HCT116 (cell line): ENCODE measurements around the gene MRPL34. TPM values are rescaled to one million over a fixed set of nuclear protein-coding genes. Genes with fewer than 3 reads are reported as not detected.
A peak's percentile ranks its signal among the peaks of the same experiment; 100 is the strongest.

Experiments
- ATAC-seq: fragments of 200-7000 bp; cut with Tn5 transposase; 2 replicates; pipeline ENCODE4 v1.9.1; 2020; ENCODE audit warnings: mild to moderate bottlenecking, moderate library complexity
- BruUV-seq: library from RNA; stranded (reverse); fragments of 400-500 nt; replicated peaks from 2 replicates; lab custom pipeline; 2021; lab: Mats Ljungman, UMichigan
- CTCF ChIA-PET: fragments of 300-600 bp; sonication (Branson Sonifier 250); formaldehyde crosslinking; loops from one replicate; lab custom pipeline; 2021; ENCODE audit warnings: antibody characterized with exemption; lab: Charles Lee
- POLR2A ChIA-PET: fragments of 300-600, 350-600 bp; sonication (Branson Sonifier 250); formaldehyde crosslinking; loops from one replicate; lab custom pipeline; 2021; ENCODE audit warnings: antibody characterized with exemption; lab: Charles Lee
- RAD21 ChIA-PET, 2 experiments: fragments of 300-600 bp; sonication (Branson Sonifier 250); formaldehyde crosslinking; loops; one replicate each; lab custom pipeline; 2023; ENCODE audit warnings: low total read pairs in 2 of 2; ENCODE audit not compliant: uncharacterized antibody in 2 of 2, unreplicated experiment in 2 of 2, low non-redundant PET in 1 of 2; lab: Charles Lee
- DNase-seq: peaks from one replicate; pipeline ENCODE4 v3.0.0-alpha.2; 2010; ENCODE audit warnings: low read depth, low spot score
- H2AFZ ChIP-seq: fragments of 200-600 bp; shearing (Covaris generic), sonication (generic); 2 replicates; pipeline ENCODE4 v1.6.1; 2017; ENCODE audit warnings: low read depth, mixed run types, mixed read lengths, antibody characterized with exemption, low read length; ENCODE audit not compliant: poor library complexity, severe bottlenecking
- H3K27ac ChIP-seq: 2 replicates; pipeline ENCODE4 v1.5.1; 2012; ENCODE audit warnings: low read depth, low read length
- H3K27me3 ChIP-seq: fragments of 200-600 bp; sonication (generic); 2 replicates; pipeline ENCODE4 v1.6.1; 2016; ENCODE audit warnings: mixed run types, low read length, mixed read lengths; ENCODE audit not compliant: insufficient read depth
- H3K36me3 ChIP-seq, 2 experiments: fragments of 200-500 bp in 1 of 2; fragments of 200-600 bp in 1 of 2; sonication (Bioruptor generic) in 1 of 2; sonication (generic) in 1 of 2; 2 replicates each; pipeline versions ENCODE4 v1.5.1 to v1.6.1; 2014 to 2016; ENCODE audit warnings: low read length in 2 of 2, inconsistent platforms in 1 of 2, mixed read lengths in 1 of 2, mixed run types in 1 of 2; ENCODE audit not compliant: insufficient read depth in 2 of 2, control insufficient read depth in 1 of 2
- H3K4me1 ChIP-seq, 2 experiments: fragments of 200-600 bp in 1 of 2; sonication (generic) in 1 of 2; 2 replicates each; pipeline versions ENCODE4 v1.5.1 to v1.6.1; 2012 to 2017; ENCODE audit warnings: low read length in 2 of 2, inconsistent platforms in 1 of 2, mild to moderate bottlenecking in 1 of 2, mixed read lengths in 1 of 2, mixed run types in 1 of 2, moderate library complexity in 1 of 2; ENCODE audit not compliant: insufficient read depth in 2 of 2, control insufficient read depth in 1 of 2
- H3K4me2 ChIP-seq: fragments of 200-600 bp; sonication (generic); 2 replicates; pipeline ENCODE4 v1.6.1; 2017; ENCODE audit warnings: mixed run types, low read length, mixed read lengths
- H3K4me3 ChIP-seq, 2 experiments: fragments of 200-600 bp in 1 of 2; sonication (generic) in 1 of 2; replicated peaks in 1 of 2; 2 replicates each; pipeline ENCODE4 v1.5.1; 2011 to 2016; ENCODE audit warnings: low read length in 2 of 2, control low read depth in 1 of 2, low read depth in 1 of 2, mild to moderate bottlenecking in 1 of 2, mixed read lengths in 1 of 2, mixed run types in 1 of 2
- H3K79me2 ChIP-seq: fragments of 200-600 bp; sonication (generic); 2 replicates; pipeline ENCODE4 v1.6.1; 2017; ENCODE audit warnings: mild to moderate bottlenecking, mixed run types, low read length, moderate library complexity, mixed read lengths; ENCODE audit not compliant: insufficient read depth
- H3K9ac ChIP-seq: fragments of 200-600 bp; sonication (generic); 2 replicates; pipeline ENCODE4 v1.6.1; 2016; ENCODE audit warnings: low read length, mixed read lengths
- H3K9me2 ChIP-seq: fragments of 200-600 bp; sonication (generic), shearing (Covaris generic); 2 replicates; pipeline ENCODE4 v1.6.1; 2017; ENCODE audit warnings: mixed run types, mild to moderate bottlenecking, moderate library complexity; ENCODE audit not compliant: insufficient read depth
- H3K9me3 ChIP-seq, 2 experiments: fragments of 200-500 bp in 1 of 2; fragments of 200-600 bp in 1 of 2; sonication (Bioruptor generic) in 1 of 2; sonication (generic) in 1 of 2; 2 replicates each; pipeline ENCODE4 v1.6.1; 2014 to 2017; ENCODE audit warnings: low read length in 2 of 2, mixed read lengths in 2 of 2, inconsistent platforms in 1 of 2, low read depth in 1 of 2, mild to moderate bottlenecking in 1 of 2, mixed run types in 1 of 2, moderate library complexity in 1 of 2; ENCODE audit not compliant: control insufficient read depth in 1 of 2, insufficient read depth in 1 of 2
- H4K20me1 ChIP-seq: fragments of 200-600 bp; sonication (generic), shearing (Covaris generic); 2 replicates; pipeline ENCODE4 v1.6.1; 2017; ENCODE audit warnings: mixed run types, mild to moderate bottlenecking, moderate library complexity; ENCODE audit not compliant: insufficient read depth
- CBX3 ChIP-seq: IDR thresholded peaks from 2 replicates; pipeline ENCODE4 v1.6.1; 2012; ENCODE audit warnings: low read depth
- CEBPB ChIP-seq: IDR thresholded peaks from 2 replicates; pipeline ENCODE4 v1.6.1; 2012; ENCODE audit warnings: low read depth
- EGR1 ChIP-seq: IDR thresholded peaks from 2 replicates; pipeline ENCODE4 v1.6.1; 2012; ENCODE audit warnings: low read depth
- ELF1 ChIP-seq: IDR thresholded peaks from 2 replicates; pipeline ENCODE4 v1.6.1; 2012; ENCODE audit warnings: low read depth, borderline replicate concordance
- FOSL1 ChIP-seq: IDR thresholded peaks from 2 replicates; pipeline ENCODE4 v1.6.1; 2012; ENCODE audit warnings: low read depth
- MAX ChIP-seq: IDR thresholded peaks from 2 replicates; pipeline ENCODE4 v1.6.1; 2012
- REST ChIP-seq: IDR thresholded peaks from 2 replicates; pipeline ENCODE4 v1.6.1; 2012; ENCODE audit warnings: low read depth
- SRF ChIP-seq: IDR thresholded peaks from 2 replicates; pipeline ENCODE4 v1.6.1; 2012; ENCODE audit warnings: low read depth
- ZBTB33 ChIP-seq: IDR thresholded peaks from 2 replicates; pipeline ENCODE4 v1.6.1; 2011; ENCODE audit warnings: mild to moderate bottlenecking, low read length, moderate library complexity; ENCODE audit not compliant: insufficient replicate concordance; ENCODE audit errors: extremely low read depth
- ZFX ChIP-seq: fragments of 450-650 bp; IDR thresholded peaks from 2 replicates; pipeline ENCODE4 v1.6.1; 2017
- ZNF274 ChIP-seq: fragments of 200-500 bp; sonication (Bioruptor generic); IDR thresholded peaks from 2 replicates; pipeline ENCODE4 v1.6.1; 2014; ENCODE audit warnings: mild to moderate bottlenecking, low read depth, low read length, inconsistent platforms
- intact Hi-C: fragments of 100-400 bp; cut with micrococcal nuclease; formaldehyde crosslinking; loops from 2 replicates; pipeline ENCODE4 v1.10.0; 2022
- total RNA-seq: library from RNA; stranded (reverse); gene quantifications from one replicate; pipeline ENCODE4 v1.2.1, GENCODE V29; 2021; ENCODE audit not compliant: unreplicated experiment

The MRPL34 gene
- total RNA-seq, 1 experiment from 2014 or later, result 114 TPM

- ATAC-seq (peak; percentile 4; the same call in 1 of the 2 replicates), DNase-seq (no peak)
- Histone ChIP-seq H3K36me3 (peaks cover 3 to 9% of the 10 kb centered on the region in 2 experiments; a peak in 1 of 4 replicates), H3K4me1 (peaks cover 37 to 64% of the 10 kb centered on the region in 2 experiments), H3K4me3 (peak overlapping the region; percentile 85 to 99), H3K9me2 (no peaks in the 10 kb centered on the region), H3K27ac (peak overlapping the region; percentile 93), H3K9ac (peak overlapping the region; percentile 89), H3K9me3 (no peaks in the 10 kb centered on the region), H3K27me3 (no peaks in the 10 kb centered on the region), H3K79me2 (peaks cover 21% of the 10 kb centered on the region), H3K4me2 (peak overlapping the region; percentile 97), H4K20me1 (no peaks in the 10 kb centered on the region), H2AFZ (no peak overlapping the region)
- BruUV-seq, result TSS peak; percentile 58
- ChIA-PET RAD21 (no interaction called here), POLR2A (interaction anchor here (0.7 to 1.6 kb wide), 2 partner anchors 26 to 29 kb away, joined by 3 to 5 read pairs; partner anchors contain the start of gene DDA1), CTCF (no interaction called here)
- peak; percentile 67; the same call in 1 of the 2 replicates for TF ChIP-seq ZFX
- TF ChIP-seq MAX, result peak; percentile 43
- no peak for TF ChIP-seq CBX3
- intact Hi-C loops, result no loop called here
Observed at GRCh38 chr19:17337675-17338432, 32.2 kb downstream of the MRPL34 start.

GRCh38 chr19:17338433-17339078, 32.9 kb downstream of the MRPL34 start:
- ChIA-PET CTCF (interaction anchor here (0.8 to 1.0 kb wide), 6 partner anchors 11 to 48 kb away, joined by 3 to 6 read pairs (median 4); partner anchors contain the start of genes DDA1 and MRPL34), RAD21 (interaction anchor here in 1 of 2 experiments (1.0 kb wide), 1 partner anchor 29 kb away, joined by 5 read pairs; the partner anchor contains the start of gene DDA1), POLR2A (interaction anchor here (0.7 to 1.6 kb wide), 4 partner anchors 11 to 46 kb away, joined by 3 to 6 read pairs (median 4); partner anchors contain the start of gene DDA1)
- Histone ChIP-seq H3K27me3 (no peaks in the 10 kb centered on the region), H3K36me3 (peaks cover 3 to 9% of the 10 kb centered on the region in 2 experiments; a peak in 1 of 4 replicates), H4K20me1 (no peaks in the 10 kb centered on the region), H3K27ac (peak overlapping the region; percentile 93), H3K9me3 (no peaks in the 10 kb centered on the region), H3K4me3 (peak overlapping the region; percentile 85 to 99), H2AFZ (no peak overlapping the region), H3K9me2 (no peaks in the 10 kb centered on the region), H3K9ac (peak overlapping the region; percentile 89), H3K4me1 (peaks cover 33 to 58% of the 10 kb centered on the region in 2 experiments), H3K79me2 (peaks cover 21% of the 10 kb centered on the region), H3K4me2 (peak overlapping the region; percentile 97)
- no peak for ATAC-seq
- intact Hi-C loops, result no loop called here
- no TSS peak for BruUV-seq
- no peak for DNase-seq
- no peak for TF ChIP-seq ZBTB33
- no peak for TF ChIP-seq SRF
- no peak for TF ChIP-seq ELF1
- TF ChIP-seq CBX3, result no peak
- no peak for TF ChIP-seq REST
- no peak for TF ChIP-seq ZFX
- no peak for TF ChIP-seq ZNF274
- TF ChIP-seq CEBPB, result no peak
- no peak for TF ChIP-seq EGR1
- no peak for TF ChIP-seq FOSL1
